Panc1 (cell line): Measurements from ENCODE around the gene BDH2. TPM values are rescaled to one million over a fixed set of nuclear protein-coding genes. Genes with fewer than 3 reads are reported as not detected.

Experiments used
- ATAC-seq: fragments of 200-7000 bp; cut with Tn5 transposase; 2 replicates; pipeline ENCODE4 v1.9.1; 2020; ENCODE audit warnings: mild to moderate bottlenecking, moderate library complexity
- BruUV-seq: library from RNA; stranded (reverse); fragments of 400-500 nt; replicated peaks from 2 replicates; lab custom pipeline; 2021; lab: Mats Ljungman, UMichigan
- CTCF ChIA-PET: fragments of 300-600 bp; sonication (Branson Sonifier 250); formaldehyde crosslinking; loops from one replicate; lab custom pipeline; 2022; ENCODE audit warnings: antibody characterized with exemption; lab: Charles Lee
- POLR2A ChIA-PET: fragments of 300-600 bp; sonication (Branson Sonifier 250); formaldehyde crosslinking; loops from one replicate; lab custom pipeline; 2022; ENCODE audit warnings: antibody characterized with exemption; lab: Charles Lee
- DNase-seq: peaks from one replicate; pipeline ENCODE4 v3.0.0-alpha.2; 2010; ENCODE audit warnings: low read depth, low spot score
- H3K27ac ChIP-seq: 2 replicates; pipeline ENCODE4 v1.5.1; 2011; ENCODE audit warnings: mild to moderate bottlenecking, low read length, inconsistent platforms
- H3K27me3 ChIP-seq: fragments of 200-500 bp; sonication (Bioruptor generic); 2 replicates; pipeline ENCODE4 v1.6.0; 2014; ENCODE audit warnings: low read length, inconsistent platforms; ENCODE audit not compliant: control insufficient read depth, insufficient read depth
- H3K36me3 ChIP-seq: fragments of 200-500 bp; sonication (Bioruptor generic); 2 replicates; pipeline ENCODE4 v1.5.1; 2014; ENCODE audit warnings: inconsistent platforms, mild to moderate bottlenecking, low read length, moderate library complexity; ENCODE audit not compliant: control insufficient read depth, insufficient read depth
- H3K4me1 ChIP-seq: 2 replicates; pipeline ENCODE4 v1.5.1; 2011; ENCODE audit warnings: inconsistent platforms, mild to moderate bottlenecking, low read length, moderate library complexity; ENCODE audit not compliant: control insufficient read depth, insufficient read depth
- H3K4me3 ChIP-seq, 2 experiments: 2 replicates each; pipeline ENCODE4 v1.5.1; 2011 to 2012; ENCODE audit warnings: low read depth in 2 of 2, low read length in 2 of 2, mild to moderate bottlenecking in 2 of 2, inconsistent platforms in 1 of 2, moderate library complexity in 1 of 2
- H3K9me3 ChIP-seq: fragments of 200-500 bp; sonication (Bioruptor generic); 2 replicates; pipeline ENCODE4 v1.5.1; 2014; ENCODE audit warnings: low read depth, mild to moderate bottlenecking, inconsistent platforms, low read length, moderate library complexity; ENCODE audit not compliant: control insufficient read depth, insufficient read depth
- CTCF ChIP-seq: fragments of 450-650 bp; IDR thresholded peaks from 2 replicates; pipeline ENCODE4 v1.5.1; 2017; ENCODE audit warnings: mild to moderate bottlenecking
- POLR2AphosphoS5 ChIP-seq: IDR thresholded peaks from 2 replicates; pipeline ENCODE4 v1.6.1; 2012; ENCODE audit warnings: mild to moderate bottlenecking, low read depth, low read length, moderate library complexity
- REST ChIP-seq, 2 experiments: IDR thresholded peaks; 2 replicates each; pipeline ENCODE4 v1.6.1; 2011 to 2012; ENCODE audit warnings: low read depth in 2 of 2, control low read depth in 1 of 2, low read length in 1 of 2, mild to moderate bottlenecking in 1 of 2, moderate library complexity in 1 of 2; ENCODE audit not compliant: insufficient read depth in 1 of 2
- SIN3A ChIP-seq: IDR thresholded peaks from 2 replicates; pipeline ENCODE4 v1.6.1; 2012; ENCODE audit warnings: low read depth, mild to moderate bottlenecking, low read length, moderate library complexity, borderline replicate concordance; ENCODE audit not compliant: insufficient read depth
- TCF7L2 ChIP-seq: IDR thresholded peaks from 2 replicates; pipeline ENCODE4 v1.6.1; 2011; ENCODE audit warnings: mild to moderate bottlenecking, low read depth, low read length, inconsistent platforms
- in situ Hi-C: cut with HindIII; loops from 2 replicates; pipeline ENCODE4 v1.10.0; 2016; ENCODE audit warnings: low sequenced_read_pairs, low pct_unique_long_range_greater_than_20kb
- intact Hi-C: fragments of 100-400 bp; cut with micrococcal nuclease; formaldehyde crosslinking; loops from one replicate; pipeline ENCODE4 v1.10.0; 2022; ENCODE audit not compliant: unreplicated experiment
- total RNA-seq: library from RNA; stranded (reverse); gene quantifications from one replicate; pipeline ENCODE4 v1.2.1, GENCODE V29; 2021; ENCODE audit not compliant: unreplicated experiment

The BDH2 gene
- total RNA-seq, 1 experiment from 2014 or later: 0.98 TPM

- H3K27me3 ChIP-seq: no peaks in the 10 kb centered on the region
- no peaks in the 10 kb centered on the region for H3K36me3 ChIP-seq
- no peak overlapping the region for H3K4me3 ChIP-seq
- in situ Hi-C loops (no loop called here), intact Hi-C loops (loop anchor here (10.0 kb wide), 1 partner anchor 667 kb away; no protein-coding TSS in a partner anchor)
- ChIA-PET CTCF (interaction anchor here (0.7 to 1.0 kb wide), 2 partner anchors 11 to 221 kb away, joined by 3 read pairs; no protein-coding TSS in a partner anchor), POLR2A (interaction anchor here (0.6 kb wide), 1 partner anchor 11 kb away, joined by 3 read pairs; no protein-coding TSS in a partner anchor)
- H3K9me3 ChIP-seq: no peaks in the 10 kb centered on the region
- no peak overlapping the region for H3K27ac ChIP-seq
- no TSS peak for BruUV-seq
- TF ChIP-seq CTCF (peak; percentile 65), SIN3A (no peak), REST (IDR thresholded peaks at IDR 0.05; ENCODE audit: insufficient read depth in 1 of 2, low read depth in 2 of 2, low read length in 1 of 2) (no peak), TCF7L2 (no peak)
- ATAC-seq (peak; percentile 77; the same call in 1 of the 2 replicates), DNase-seq (no peak)
- no peaks in the 10 kb centered on the region for H3K4me1 ChIP-seq
Measured at GRCh38 chr4:103091601-103092223, 7.9 kb downstream of the BDH2 start.

- BruUV-seq: no TSS peak
- no peak for DNase-seq
- ATAC-seq: no peak
- Histone ChIP-seq H3K9me3 (no peaks in the 10 kb centered on the region), H3K27ac (no peak overlapping the region), H3K4me3 (no peak overlapping the region), H3K36me3 (no peaks in the 10 kb centered on the region), H3K27me3 (no peaks in the 10 kb centered on the region), H3K4me1 (no peaks in the 10 kb centered on the region)
- ChIA-PET POLR2A (no interaction called here), CTCF (no interaction called here)
- in situ Hi-C loops (no loop called here), intact Hi-C loops (loop anchor here (5.0 to 10.0 kb wide), 2 partner anchors 37 to 275 kb away; no protein-coding TSS in a partner anchor)
- no peak for TF ChIP-seq CTCF
- no peak for TF ChIP-seq REST (IDR thresholded peaks at IDR 0.05; ENCODE audit: insufficient read depth in 1 of 2, low read depth in 2 of 2, low read length in 1 of 2)
- no peak for TF ChIP-seq TCF7L2
- TF ChIP-seq SIN3A: no peak
- no peak for TF ChIP-seq POLR2AphosphoS5
Measured at GRCh38 chr4:103089481-103089880, 10.2 kb downstream of the BDH2 start.
